HL-60/S4 treated with retinoic acid at 250 ng/mL for 4 days and 3 days (cell line): ENCODE data around the gene ZNF330.
"Not testable (repeated sequence)": the region's sequence is repeated elsewhere in the genome, so short reads cannot be mapped to it uniquely, and the experiment has no call there.

Source experiments
- in situ Hi-C: fragments of 300-500 bp; cut with MboI; formaldehyde crosslinking; loops from 2 replicates; pipeline ENCODE4 v1.7.0; 2022; ENCODE audit warnings: low sequenced_read_pairs

The ZNF330 gene

GRCh38 chr4:141220691-141221659 lies at the start of gene ZNF330:
Gene ZNF330, plus strand, starts transcription at chr4:141220895. Its CDS starts 1,477 bp downstream, at chr4:141222372.
- in situ Hi-C loops, result no loop called here

GRCh38 chr4:141174457-141174856 lies 46.2 kb upstream of the ZNF330 start:
- in situ Hi-C loops, result no loop called here

- in situ Hi-C loops, result no loop called here
Observed at GRCh38 chr4:141177171-141177570, 43.5 kb upstream of the ZNF330 start.

DNA sequence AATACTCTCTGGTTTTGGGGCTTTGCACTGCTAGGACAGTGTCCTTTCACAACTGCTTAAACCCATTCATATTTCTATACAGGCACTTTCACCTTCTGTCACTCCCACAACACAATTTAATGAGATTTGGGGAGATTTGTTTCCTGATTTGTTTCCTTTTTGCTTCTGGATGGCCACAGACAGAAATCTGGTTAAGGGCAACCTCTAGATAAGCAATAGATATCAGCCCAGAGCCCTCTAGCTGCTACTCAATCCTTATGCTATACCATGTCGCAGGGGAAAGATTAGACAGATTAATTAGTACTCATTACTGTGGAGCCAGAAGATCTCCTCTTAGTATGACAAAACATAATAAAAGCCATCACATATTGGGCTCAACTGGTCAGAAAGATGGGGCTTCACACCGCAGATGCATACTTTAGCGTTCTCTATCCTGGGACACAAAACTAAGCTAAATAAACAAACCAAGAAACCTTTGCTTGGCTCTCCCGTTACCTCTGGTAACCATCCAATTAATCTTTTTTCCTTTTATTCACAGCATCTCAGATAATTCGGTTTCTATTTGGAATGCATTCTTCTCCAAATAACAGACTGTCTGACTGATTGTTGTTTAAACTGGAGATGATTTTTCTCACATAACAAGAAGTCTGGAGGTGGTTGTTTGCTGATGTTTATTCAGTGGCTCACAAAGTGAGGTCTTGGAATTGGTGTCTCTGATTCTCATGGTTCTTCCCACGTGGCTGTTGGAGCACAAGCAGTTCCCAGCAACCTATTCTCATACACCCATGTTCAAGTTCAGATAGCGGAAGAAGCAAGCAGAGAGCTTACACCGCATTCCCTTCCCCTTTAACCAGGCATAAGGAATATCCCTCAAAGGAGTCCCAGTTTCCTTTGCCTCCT lies 41.0 kb upstream of the ZNF330 start:
- in situ Hi-C loops, result no loop called here

GRCh38 chr4:141180991-141181761 lies 39.5 kb upstream of the ZNF330 start:
- in situ Hi-C loops, result no loop called here

DNA sequence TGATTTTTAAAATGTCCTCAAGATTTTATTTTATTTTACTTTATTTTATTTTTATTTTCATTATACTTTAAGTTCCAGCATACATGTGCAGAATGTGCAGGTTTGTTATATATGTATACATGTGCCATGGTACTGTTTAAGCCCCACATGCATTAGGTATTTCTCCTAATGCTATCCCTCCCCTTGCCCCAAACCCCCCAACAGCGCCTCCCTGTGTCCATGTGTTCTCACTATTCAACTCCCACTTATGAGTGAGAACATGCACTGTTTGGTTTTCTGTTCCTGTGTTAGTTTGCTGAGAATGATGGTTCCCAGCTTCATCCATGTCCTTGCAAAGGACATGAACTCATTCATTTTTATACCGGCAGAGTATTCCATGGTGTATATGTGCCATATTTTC lies 37.2 kb upstream of the ZNF330 start:
- in situ Hi-C loops, result not testable (repeated sequence)

GRCh38 chr4:141192564-141192963 lies 28.1 kb upstream of the ZNF330 start:
- in situ Hi-C loops, result no loop called here

GRCh38 chr4:141193516-141194034 lies 27.1 kb upstream of the ZNF330 start:
- in situ Hi-C loops, result no loop called here

GRCh38 chr4:141195095-141195707 lies 25.5 kb upstream of the ZNF330 start:
- in situ Hi-C loops, result no loop called here

GRCh38 chr4:141196227-141196933 lies 24.3 kb upstream of the ZNF330 start:
- in situ Hi-C loops, result no loop called here

GRCh38 chr4:141207961-141208360 lies 12.7 kb upstream of the ZNF330 start:
- in situ Hi-C loops, result no loop called here

DNA sequence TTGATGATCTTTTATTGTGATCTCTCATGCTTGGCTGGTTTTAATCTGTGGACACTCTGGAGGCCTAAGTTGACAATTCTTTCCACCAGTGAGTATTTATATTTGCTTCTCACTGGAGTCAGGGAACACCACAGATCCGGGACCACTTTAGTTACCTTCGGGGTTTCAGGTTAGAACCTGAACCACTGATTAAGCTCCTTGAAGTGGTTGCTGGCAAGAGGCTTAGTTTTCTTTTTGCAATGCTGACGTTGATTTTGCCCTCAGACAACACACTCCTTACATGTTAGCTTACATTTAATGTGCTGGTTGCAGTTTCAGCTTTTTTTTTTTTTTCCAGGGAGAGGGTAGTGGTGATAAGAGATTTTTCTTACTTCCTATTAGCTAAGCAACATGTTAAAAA lies 10.5 kb upstream of the ZNF330 start:
- in situ Hi-C loops, result no loop called here

DNA sequence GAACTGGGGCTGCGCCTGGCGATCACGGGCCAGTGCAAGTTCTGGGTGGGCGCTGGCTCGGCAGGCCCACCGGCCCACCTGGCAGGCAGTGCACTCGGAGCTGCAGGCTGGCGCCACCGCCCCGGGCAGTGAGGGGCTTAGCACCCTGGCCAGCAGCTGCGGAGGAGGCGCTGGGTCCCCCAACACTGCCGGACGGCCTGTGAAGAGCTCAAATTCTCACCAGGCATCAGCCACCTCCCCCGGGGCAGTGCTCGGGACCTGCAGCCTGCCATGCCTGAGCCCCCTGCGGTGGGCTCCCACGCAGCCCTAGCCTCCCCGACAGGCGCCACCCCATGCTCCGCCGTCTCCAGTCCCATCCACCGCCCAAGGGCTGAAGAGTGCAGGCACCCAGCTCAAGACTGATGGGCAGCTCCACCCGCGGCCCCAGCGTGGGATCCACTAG lies 7.1 kb upstream of the ZNF330 start:
- in situ Hi-C loops, result no loop called here

DNA sequence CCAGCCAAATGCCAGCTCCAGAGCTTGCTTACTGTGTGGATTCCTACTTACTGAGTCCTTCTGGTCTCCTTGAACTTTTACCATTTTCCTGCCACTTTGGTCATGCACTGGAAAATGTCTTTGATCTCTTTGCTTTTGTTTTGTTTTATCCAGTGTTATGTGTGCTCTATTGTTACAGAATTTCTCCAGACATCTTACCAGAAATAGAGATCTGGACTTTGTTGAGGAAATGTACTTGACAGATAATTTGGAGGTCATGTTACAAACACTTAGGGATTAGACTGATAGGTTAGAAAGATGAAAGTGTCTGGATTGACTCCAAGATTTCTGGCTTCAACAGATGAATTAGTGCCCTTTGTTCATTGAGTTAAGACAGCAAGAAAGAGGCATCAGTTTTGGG lies 5.7 kb upstream of the ZNF330 start:
- in situ Hi-C loops, result no loop called here

GRCh38 chr4:141216002-141216761 lies 4.5 kb upstream of the ZNF330 start:
- in situ Hi-C loops, result no loop called here

DNA sequence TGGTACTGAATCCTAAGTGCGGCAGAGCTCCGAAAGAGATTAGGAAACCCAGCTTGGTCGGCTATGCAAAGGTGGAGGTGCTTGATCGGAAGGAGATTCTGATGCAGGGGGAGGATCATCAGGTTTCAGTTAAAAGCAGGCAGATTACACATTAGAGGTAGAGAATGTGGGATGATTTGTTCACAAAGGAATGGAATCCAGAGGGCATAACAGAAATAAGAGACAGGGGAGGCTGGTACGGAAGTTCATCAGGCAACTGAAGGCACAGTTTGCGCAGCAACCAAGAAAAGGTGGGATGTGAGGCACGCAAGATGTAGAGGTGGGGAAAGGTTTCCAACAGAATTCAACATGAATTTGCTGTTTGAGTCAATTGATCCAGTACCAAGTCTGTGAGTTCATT lies 424 bp upstream of the ZNF330 start:
- in situ Hi-C loops, result no loop called here

GRCh38 chr4:141223418-141223817 lies 2.7 kb downstream of the ZNF330 start:
- in situ Hi-C loops, result no loop called here

DNA sequence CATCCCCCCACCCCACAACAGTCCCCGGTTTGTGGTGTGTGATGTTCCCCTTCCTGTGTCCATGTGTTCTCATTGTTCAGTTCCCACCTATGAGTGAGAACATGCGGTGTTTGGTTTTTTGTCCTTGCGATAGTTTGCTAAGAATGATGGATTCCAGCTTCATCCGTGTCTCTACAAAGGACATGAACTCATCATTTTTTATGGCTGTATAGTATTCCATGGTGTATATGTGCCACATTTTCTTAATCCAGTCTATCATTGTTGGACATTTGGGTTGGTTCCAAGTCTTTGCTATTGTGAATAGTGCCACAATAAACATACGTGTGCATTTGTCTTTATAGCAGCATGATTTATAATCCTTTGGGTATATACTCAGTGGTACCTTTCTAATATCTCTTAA lies 6.6 kb downstream of the ZNF330 start:
- in situ Hi-C loops, result not testable (repeated sequence)
